ENCODE results near the gene NQO2.
A peak's percentile ranks its signal among the peaks of the same experiment; 100 is the strongest.
"Not testable (repeated sequence)": the region's sequence is repeated elsewhere in the genome, so short reads cannot be mapped to it uniquely, and the experiment has no call there.

The NQO2 gene

DNA sequence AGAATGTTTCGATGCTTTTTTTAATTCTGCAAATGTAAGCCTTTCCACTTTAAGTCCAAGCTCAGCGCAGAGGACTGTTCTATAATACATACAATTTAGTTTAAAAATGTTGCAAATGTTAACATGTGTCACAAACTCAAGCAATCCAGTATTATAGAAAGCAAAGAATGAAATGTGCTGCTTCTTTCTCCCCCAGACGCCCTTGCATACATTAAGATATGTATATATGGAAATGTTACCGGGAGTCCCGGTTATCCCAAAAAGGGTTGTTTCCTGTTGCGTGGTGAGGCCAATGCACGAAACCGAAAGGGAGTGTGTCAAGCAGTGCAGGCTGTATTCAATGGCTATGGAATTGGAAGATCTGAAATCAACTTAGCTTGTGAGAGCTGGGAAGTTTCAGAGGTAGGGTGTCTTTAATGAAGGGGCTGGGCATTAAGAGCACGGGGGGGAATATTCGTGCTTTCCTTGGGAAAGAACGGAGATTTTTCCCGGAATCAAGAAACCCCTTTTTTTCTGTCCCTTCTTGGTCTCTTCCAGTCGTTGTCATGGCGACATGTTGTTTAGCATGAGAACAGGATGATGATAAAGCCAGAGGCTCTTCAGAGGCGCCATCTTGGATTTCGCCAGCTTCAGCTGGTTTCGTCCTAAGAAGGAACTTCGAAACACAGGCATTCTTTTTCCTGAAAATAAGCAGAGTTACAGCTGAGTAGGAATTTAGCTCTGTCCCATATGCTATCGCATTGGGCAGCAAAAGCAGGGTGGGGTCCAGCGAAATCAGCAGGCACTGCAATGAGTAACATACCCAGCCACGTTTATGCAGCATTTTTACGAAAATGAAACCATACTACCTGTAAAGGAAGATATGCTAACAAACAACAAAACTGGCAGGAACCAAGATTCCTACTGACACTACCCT is 10.1 kb upstream of the NQO2 start:
- DNase-seq (ENCODE audit: low spot score) (peak; percentile 92), FAIRE-seq (peak; percentile 60)

DNA sequence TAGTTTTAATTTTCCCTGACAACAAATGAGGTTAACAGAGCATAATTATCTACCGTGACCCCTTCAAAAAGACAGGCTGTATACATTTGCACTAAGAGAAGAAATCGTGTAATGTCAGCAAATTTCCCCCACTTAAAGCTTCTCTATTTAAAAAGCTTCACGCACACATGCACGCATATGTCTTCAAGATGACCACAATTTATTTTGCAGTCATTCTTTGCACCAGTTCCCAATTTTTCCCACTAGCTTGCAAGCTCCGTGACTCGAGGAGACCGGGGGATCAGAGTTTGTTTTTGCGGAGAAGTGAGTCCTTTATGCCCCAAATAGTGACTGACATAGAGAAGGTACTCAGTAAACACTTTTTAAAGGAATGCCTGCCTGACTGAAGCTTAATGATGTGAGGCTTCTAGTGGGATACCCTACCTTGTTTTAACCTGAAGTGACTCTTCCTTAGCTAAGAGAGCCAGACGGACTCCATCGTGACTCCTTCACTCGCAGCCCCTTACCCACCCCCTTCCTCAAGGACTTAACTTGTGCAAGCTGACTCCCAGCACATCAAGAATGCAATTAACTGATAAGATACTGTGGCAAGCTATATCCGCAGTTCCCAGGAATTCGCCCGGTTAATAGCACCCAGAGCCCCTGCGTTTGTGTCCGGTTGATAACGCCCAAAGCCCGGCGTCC is 9.3 kb upstream of the NQO2 start:
- FAIRE-seq (no peak), DNase-seq (ENCODE audit: low spot score) (no peak)

DNA sequence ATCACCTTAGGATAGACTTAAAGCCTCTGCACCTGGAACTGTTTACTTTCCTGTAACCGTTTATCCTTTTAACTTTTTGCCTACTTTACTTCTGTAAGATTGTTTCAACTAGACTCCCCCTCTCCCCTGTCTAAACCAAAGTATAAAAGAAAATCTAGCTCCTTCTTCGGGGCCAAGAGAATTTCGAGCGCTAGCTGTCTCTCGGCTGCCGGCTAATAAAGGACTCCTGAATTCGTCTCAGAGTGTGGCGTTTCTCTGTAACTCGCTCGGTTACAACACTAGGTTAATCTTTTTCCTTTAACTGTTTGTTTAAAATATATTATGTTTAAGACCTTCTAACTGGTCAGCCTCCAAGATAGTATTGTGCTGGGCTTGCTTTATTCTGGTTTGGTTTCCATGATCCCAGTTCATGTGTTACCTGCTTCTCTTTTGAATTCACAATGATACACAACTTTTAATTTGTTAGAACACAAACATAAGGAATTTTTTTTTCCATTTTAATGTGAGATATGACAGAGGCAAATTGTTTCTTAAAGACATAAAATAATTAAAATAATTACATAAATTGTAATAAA is 8.7 kb upstream of the NQO2 start:
- FAIRE-seq (no peak), DNase-seq (ENCODE audit: low spot score) (no peak)

DNA sequence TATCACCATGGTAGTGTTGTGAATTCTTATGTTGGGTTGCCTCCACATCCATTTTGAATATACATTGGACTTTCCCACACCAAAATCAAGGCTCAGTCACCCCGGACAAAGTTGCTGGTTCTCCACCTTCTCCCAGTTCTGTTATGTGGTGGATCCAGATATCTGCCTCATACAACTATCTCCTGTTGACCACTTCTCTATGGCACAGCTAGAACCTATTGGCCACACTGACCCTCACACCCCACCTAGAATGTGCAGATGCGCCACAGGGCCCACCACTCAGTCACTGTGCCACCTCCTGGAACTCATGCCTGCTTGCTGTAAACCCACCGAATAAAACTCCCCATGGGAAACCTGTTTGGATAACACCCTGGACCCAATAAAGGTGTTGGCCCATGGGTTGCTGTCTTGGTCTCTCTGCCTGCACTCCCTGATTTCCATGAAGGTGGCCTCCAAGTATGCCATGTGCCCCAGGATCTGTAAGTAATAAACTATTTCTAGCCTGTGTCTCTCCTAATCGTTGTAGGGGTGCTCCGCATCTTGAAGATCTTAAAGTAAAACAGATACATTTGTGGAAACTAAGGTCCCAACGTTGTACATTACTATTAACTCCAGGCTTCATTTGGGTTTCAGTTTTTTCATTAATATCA is 7.2 kb upstream of the NQO2 start:
- no peak for DNase-seq (ENCODE audit: low spot score)
- no peak for FAIRE-seq

DNA sequence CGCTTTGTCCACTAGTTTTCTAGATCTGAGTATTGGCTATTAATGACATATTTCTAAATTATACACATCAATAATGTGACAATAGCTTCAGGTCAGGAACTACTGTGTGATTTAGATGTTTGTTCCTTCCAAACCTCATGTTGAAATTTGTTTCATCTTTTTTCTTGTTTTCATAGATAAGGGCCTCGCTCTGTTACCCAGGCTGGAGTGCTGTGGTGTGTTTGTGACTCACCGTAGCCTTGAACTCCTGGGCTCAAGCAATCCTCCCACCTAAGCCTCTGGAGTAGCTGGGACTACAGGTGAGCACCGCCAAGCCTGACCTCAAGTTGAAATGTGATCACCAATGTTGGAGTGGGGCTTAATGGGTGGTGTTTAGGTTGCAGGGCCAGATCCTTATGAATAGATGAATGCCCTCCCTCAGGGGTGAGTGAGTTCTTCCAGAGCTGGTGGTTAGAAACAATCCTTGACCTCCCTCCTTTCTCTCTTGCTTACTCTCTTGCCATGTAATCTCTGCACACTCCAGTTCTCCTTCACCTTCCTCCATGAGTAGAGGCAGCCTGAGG is 5.9 kb upstream of the NQO2 start:
- no peak for DNase-seq (ENCODE audit: low spot score)
- FAIRE-seq: no peak

DNA sequence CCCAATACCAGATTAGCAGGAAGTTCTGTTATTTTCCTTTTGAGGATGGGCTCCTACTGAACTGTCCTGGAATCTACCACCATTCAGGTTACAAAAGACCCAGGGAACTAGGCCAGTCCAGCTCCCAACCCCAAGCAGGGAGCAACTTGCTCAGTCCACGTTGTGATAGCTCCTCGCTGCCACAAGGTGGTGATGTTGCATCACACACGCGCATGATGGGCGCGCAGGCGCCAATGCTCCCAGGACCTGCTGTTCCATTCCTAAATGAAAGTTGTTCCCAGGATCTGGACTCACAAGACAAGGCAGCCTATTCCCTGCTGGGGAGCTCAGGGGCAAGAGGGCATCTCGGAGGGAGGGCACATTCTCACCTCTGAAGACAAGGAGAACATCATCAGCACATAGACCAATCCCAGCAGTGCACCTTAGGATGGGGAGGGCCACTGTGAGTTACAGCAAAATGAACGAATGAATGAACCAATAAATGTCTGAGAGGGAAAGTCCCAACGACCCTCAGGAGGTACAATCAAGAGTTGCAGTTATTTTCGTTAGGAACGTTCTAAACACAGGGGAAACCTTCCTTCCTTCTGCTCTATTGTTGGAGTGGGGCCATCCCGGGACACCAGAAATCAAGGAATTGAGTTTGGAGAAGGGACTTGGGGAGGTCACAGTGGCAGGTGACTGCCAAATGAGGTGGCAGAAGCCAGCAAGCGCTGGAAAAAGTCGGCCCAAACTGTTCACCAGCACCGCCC is 1.3 kb upstream of the NQO2 start:
- not testable (repeated sequence) for DNase-seq (ENCODE audit: low spot score)
- FAIRE-seq: peak; percentile 69

DNA sequence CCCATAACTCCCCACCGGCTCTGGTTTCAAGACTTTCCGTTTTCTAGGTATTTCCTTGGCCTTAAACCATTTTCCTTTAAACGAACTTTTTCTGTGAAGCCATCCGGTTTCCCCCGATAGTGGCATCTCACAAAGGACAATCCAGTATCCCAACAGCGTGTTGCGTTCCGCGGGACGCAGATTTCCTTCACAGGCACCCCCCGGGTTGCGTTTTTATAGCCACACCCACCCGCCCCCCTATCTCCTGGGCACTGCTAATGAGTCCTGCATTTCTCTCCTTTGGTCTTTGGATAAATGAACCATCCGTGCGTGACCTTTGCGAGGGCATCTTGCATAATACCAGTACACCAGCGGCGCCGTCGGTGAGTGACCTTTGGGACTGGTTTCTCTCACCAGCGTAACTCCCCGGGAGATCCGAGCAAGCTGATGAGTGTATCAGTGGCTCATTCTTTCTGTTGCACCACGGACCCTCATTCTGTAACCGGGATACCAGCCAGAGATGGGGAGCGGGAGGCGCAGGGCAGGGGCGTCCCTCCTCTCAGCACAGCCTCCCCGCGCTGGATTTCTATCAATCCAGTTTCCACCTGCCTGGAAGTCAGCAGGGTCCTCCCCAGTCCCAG is 586 bp upstream of the NQO2 start:
- peak; percentile 52 for DNase-seq (ENCODE audit: low spot score)
- FAIRE-seq: no peak

DNA sequence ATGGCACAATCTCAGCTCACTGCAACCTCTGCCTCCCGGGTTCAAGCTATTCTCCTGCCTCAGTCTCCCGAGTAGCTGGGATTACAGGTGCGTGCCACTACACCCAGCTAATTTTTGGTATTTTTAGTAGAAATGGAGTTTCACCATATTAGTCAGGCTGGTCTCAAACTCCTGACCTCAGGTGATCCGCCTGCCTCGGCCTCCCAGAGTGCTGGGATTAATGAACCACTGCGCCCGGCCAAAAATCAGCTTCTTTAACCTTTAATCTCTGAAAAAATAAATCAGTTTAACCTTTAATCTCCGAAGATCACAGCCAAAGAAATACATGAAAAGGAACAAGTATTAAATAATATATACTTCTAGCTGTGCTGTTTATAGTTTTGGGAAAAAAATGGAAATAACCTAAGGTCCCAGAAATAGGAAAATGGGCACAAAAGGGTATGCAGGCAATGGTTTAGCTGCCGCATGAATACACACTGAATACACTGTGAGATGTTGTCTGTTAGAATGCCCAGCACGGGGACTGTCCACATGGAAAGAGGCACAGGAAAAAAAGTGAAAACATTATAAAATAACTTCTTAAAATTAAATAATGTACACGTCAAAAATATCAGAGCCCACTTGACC is 1.6 kb downstream of the NQO2 start:
- no peak for FAIRE-seq
- no peak for DNase-seq (ENCODE audit: low spot score)

DNA sequence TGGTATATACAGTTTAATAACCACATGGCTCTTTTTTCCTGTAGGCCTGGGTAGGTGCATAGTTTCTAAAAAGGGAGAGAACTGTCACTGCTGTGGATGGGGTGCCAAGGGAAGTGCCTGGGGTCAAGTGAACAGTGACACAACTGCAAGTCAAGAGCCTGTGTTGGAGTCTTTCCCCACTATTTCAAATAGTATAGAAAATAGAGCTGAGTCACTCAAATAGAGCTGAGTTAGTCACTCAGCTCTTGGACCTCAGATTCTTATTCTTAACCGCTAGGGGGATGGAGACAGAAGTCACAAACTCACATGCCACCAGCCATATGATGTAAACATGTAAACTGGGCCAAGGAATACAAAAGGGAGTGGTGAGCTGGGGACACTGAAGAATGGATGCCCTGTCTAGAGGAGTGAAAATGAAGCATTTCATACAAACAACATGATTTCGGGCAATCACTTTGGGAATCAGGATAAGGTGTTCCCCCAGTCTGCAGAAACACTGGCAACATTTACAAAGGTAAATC is 2.1 kb downstream of the NQO2 start:
- DNase-seq (ENCODE audit: low spot score): peak; percentile 81
- FAIRE-seq: peak; percentile 66

DNA sequence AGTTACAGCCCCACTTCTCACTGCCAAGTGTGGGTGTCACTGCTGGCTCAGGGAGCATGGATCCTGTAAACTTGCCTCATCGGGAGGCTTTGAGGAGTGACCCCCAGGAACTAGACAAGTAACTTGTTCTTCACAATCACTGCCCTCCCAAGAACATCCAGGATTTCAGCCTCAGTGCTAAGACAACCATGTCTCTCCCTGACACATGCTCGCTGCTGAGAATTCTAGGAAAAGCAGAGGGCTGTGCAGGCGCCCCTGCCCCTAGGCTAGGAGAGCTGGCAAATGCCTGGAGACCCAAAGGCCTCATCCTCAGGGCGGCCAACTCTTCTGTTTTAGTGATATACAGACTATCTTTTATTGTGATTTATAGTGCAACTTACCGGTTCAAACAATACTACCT is 3.5 kb downstream of the NQO2 start:
- FAIRE-seq; DNase-seq (ENCODE audit: low spot score): not testable (repeated sequence)

DNA sequence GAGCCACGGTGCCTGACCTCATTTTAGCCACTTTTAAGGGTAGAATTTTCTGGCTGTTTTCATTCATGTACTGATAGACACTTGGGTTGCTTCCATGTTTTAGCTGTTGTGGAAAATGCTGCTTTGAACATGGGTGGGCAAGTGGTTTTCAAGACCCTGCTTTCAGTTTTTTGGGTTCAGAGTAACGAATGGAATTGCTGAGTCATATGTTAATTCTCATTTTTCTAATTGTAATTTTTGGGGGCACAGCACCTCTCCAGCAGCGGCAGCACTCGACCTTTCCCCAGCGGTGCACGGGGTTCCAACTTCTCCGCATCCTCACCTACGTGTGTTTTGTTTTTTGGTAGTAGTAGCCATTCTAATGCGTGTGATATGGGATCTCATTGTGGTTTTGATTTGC is 5.4 kb downstream of the NQO2 start:
- FAIRE-seq (no peak), DNase-seq (ENCODE audit: low spot score) (no peak)

DNA sequence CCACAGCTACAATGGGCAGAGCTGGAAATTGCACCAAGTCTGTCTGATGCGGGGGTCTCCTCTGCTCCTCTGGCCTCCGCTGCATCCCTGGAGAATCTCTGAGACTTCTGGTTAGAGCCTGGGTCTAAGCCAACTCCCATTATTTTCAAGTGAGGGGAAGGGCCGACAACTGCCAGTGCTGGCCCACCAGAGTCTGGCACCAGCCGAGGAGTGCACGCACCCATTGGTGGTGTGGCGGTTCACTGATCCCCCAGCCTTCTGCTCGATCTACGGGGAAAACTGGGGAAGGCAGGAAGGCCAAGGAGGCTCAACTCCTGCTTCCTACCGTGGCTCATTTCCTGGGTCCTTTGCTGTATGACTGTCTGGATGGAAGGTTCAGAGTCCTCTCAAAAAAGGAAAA is 6.2 kb downstream of the NQO2 start:
- FAIRE-seq: no peak
- no peak for DNase-seq (ENCODE audit: low spot score)

DNA sequence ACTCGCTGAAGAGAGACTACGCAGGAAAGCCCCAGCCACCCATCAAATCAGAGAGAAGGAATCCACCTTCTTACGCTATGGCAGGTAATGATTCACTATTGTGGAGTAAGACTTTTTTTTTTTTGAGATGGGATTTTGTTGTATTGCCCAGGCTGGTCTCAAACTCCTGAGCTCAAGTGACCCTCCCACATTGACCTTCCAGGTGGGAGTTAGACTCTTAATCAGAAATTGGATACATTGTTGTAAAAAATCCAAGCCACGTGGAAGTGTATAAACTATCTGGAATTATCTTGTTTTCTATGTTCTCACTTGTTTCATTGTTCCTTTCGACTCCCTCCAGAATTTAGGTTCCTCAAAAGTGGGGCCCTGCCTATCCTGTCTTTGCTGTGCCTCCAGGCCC is 6.8 kb downstream of the NQO2 start:
- DNase-seq (ENCODE audit: low spot score) (no peak), FAIRE-seq (no peak)

DNA sequence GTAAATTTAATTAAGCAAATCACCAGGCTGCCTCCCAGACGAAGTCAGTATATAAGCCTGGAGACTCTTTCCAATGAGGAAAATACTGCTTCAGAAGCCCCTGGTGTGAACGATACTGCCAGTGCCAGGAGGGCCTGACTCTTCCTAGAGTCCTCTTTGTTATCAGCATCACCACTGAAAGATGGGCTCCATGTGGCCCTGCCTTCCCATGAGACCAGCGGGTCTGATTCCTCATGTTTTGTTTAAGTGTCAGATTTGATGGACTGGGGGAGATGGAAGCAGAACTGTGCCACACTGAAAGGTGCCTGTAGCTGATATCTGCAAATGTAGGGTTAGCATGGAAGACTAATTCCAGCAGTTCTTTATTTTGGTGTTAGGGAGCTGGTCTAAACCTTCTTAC is 7.9 kb downstream of the NQO2 start:
- FAIRE-seq: no peak
- no peak for DNase-seq (ENCODE audit: low spot score)

DNA sequence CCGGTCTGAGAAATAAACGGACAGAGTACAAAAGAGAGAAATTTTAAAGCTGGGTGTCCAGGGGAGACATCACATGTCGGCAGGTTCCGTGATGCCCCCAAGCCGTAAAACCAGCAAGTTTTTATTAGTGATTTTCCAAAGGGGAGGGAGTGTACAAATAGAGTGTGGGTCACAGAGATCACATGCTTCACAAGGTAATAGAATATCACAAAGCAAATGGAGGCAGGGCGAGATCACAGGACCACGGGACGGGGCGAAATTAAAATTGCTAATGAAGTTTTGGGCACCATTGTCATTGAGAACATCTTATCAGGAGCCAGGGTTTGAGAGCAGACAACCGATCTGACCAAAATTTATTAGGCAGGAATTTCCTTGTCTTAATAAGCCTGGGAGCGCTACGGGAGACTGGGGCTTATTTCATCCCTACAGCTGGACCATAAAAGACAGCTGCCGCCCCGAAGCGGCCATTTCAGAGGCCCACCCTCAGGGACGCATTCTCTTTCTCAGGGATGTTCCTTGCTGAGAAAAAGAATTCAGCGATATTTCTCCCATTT is 9.1 kb downstream of the NQO2 start:
- FAIRE-seq; DNase-seq (ENCODE audit: low spot score): not testable (repeated sequence)

DNA sequence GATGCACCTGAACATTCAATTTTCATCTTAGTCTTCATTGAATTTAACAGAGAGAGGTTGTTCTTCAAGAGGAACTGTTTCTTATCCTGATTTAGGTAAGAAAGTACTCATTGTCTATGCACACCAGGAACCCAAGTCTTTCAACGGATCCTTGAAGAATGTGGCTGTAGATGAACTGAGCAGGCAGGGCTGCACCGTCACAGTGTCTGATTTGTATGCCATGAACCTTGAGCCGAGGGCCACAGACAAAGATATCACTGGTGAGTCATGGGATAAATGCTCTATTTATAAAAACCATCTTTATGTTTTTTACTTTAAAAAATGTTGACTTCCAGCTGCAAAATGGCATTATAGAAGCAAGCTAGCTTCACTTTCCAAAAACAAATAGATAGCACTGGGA is 10.2 kb downstream of the NQO2 start:
- DNase-seq (ENCODE audit: low spot score) (no peak), FAIRE-seq (no peak)

DNA sequence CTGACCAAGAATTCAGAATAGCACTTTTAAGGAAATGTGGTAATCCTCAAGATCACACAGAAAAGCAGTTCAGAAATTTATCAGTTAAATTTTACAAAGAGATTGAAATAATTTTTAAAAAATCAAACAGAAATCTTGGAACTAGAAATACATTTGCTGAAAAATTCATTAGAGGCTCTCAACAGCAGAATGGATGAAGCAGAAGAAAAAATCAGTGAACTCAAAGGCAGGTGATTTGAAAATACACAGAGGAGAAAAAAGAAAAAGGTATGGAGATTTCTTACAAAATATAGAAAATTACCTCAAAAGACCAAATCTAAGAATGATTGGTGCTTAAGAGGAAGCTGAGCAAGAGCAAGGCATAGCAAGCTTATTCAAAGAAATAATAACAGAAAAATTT is 11.5 kb downstream of the NQO2 start:
- FAIRE-seq (no peak), DNase-seq (ENCODE audit: low spot score) (no peak)

DNA sequence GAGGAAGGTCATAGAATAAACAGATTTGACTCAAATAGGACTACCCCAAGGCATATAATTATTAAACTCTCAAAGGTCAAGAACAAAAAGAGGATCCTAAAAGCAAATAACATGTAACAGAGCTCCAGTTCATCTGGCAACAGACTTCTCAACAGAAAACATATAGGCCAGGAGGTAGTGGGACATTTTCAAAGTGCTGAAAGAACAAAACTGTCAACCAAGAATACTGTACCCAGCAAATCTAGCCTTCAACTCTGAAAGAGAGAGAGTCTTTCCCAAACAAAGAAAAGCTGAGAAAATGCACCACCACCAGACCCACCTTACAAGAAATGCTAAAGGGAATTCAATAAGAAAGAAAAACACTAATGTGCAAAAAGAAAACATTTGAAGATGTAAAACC is 11.9 kb downstream of the NQO2 start:
- FAIRE-seq (no peak), DNase-seq (ENCODE audit: low spot score) (no peak)

DNA sequence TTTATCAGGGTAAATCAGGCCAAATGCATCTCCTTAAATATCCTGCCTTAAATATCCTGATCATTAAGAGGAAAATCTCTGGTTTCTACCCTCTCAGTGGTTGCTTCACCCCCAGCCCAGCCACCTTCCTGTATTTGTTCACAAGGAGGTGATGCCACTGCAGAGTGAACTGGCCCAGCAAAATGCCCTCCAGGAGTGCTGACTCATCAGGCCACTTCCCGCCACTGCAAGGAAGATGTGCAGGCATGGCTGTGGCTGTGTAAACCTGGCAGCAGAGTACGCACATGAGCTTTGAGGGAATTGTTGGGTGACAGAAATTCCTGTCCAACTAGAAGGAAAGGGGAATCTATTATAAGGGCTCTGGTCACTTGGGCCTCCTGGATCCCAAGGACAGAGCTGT is 13.8 kb downstream of the NQO2 start:
- peak; percentile 70 for DNase-seq (ENCODE audit: low spot score)
- FAIRE-seq: peak; percentile 58
